GM18508 (cell line): ENCODE measurements around the gene CUEDC1.

Experiments
- ATAC-seq: cut with Tn5 transposase; IDR thresholded peaks from one replicate; pipeline ENCODE4 v1.9.1; 2021; ENCODE audit warnings: moderate number of reproducible peaks; ENCODE audit not compliant: insufficient read depth, unreplicated experiment

The CUEDC1 gene

GRCh38 chr17:57880086-57880456 is 75.1 kb downstream of the CUEDC1 start:
- no peak for ATAC-seq

- ATAC-seq: no peak
Observed at GRCh38 chr17:57879437-57880085, 75.7 kb downstream of the CUEDC1 start.

GRCh38 chr17:57877803-57878377 is 77.3 kb downstream of the CUEDC1 start:
- no peak for ATAC-seq

GRCh38 chr17:57876866-57877237 is 78.4 kb downstream of the CUEDC1 start:
- no peak for ATAC-seq

GRCh38 chr17:57876023-57876865 is 79.0 kb downstream of the CUEDC1 start:
- ATAC-seq: no peak

- ATAC-seq: no peak
Observed at GRCh38 chr17:57875290-57876022, 79.8 kb downstream of the CUEDC1 start.

GRCh38 chr17:57874434-57875289 is 80.5 kb downstream of the CUEDC1 start:
- ATAC-seq: no peak

- no peak for ATAC-seq
Observed at GRCh38 chr17:57874058-57874419, 81.2 kb downstream of the CUEDC1 start.

GRCh38 chr17:57873261-57874057 is 81.8 kb downstream of the CUEDC1 start:
- no peak for ATAC-seq

GRCh38 chr17:57872536-57872935 is 82.7 kb downstream of the CUEDC1 start:
- no peak for ATAC-seq

- no peak for ATAC-seq
Observed at GRCh38 chr17:57871863-57872262, 83.3 kb downstream of the CUEDC1 start.

- ATAC-seq: no peak
Observed at GRCh38 chr17:57871155-57871554, 84.1 kb downstream of the CUEDC1 start.

GRCh38 chr17:57870283-57870635 is 85.0 kb downstream of the CUEDC1 start:
- ATAC-seq: no peak

GRCh38 chr17:57869617-57870282 is 85.5 kb downstream of the CUEDC1 start:
- ATAC-seq: no peak

GRCh38 chr17:57868910-57869616 is 86.1 kb downstream of the CUEDC1 start:
- no peak for ATAC-seq

- ATAC-seq: peak; percentile 64
Observed at GRCh38 chr17:57868007-57868909, 87.0 kb downstream of the CUEDC1 start.

GRCh38 chr17:57867126-57867525 is 88.1 kb downstream of the CUEDC1 start:
- ATAC-seq: no peak
